Measurements from ENCODE around the gene TMUB2.

GRCh38 chr17:44212507-44213402, 26.0 kb downstream of the TMUB2 start:
- TF ChIP-seq, protein P1, sequence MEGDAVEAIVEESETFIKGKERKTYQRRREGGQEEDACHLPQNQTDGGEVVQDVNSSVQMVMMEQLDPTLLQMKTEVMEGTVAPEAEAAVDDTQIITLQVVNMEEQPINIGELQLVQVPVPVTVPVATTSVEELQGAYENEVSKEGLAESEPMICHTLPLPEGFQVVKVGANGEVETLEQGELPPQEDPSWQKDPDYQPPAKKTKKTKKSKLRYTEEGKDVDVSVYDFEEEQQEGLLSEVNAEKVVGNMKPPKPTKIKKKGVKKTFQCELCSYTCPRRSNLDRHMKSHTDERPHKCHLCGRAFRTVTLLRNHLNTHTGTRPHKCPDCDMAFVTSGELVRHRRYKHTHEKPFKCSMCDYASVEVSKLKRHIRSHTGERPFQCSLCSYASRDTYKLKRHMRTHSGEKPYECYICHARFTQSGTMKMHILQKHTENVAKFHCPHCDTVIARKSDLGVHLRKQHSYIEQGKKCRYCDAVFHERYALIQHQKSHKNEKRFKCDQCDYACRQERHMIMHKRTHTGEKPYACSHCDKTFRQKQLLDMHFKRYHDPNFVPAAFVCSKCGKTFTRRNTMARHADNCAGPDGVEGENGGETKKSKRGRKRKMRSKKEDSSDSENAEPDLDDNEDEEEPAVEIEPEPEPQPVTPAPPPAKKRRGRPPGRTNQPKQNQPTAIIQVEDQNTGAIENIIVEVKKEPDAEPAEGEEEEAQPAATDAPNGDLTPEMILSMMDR (IDR thresholded peaks at IDR 0.05): no peak
- no peak for TF ChIP-seq POLR2A (IDR thresholded peaks at IDR 0.05)
